HL-60 (cell line): Measurements from ENCODE around the gene LGALS9C.
A peak's percentile ranks its signal among the peaks of the same experiment; 100 is the strongest.
"Not testable (repeated sequence)": the region's sequence is repeated elsewhere in the genome, so short reads cannot be mapped to it uniquely, and the experiment has no call there.

Experiments
- CTCF ChIP-seq: IDR thresholded peaks from one replicate; pipeline ENCODE4 v1.5.1; 2011; ENCODE audit warnings: low read length, control low read depth, inconsistent platforms; ENCODE audit not compliant: insufficient read depth
- GABPA ChIP-seq: IDR thresholded peaks from 2 replicates; pipeline ENCODE4 v1.6.1; 2012; ENCODE audit warnings: low read depth
- POLR2AphosphoS5 ChIP-seq: IDR thresholded peaks from 2 replicates; pipeline ENCODE4 v1.6.1; 2012; ENCODE audit warnings: low read depth
- REST ChIP-seq: IDR thresholded peaks from 2 replicates; pipeline ENCODE4 v1.6.1; 2012; ENCODE audit warnings: low read depth; ENCODE audit not compliant: insufficient replicate concordance
- SPI1 ChIP-seq: IDR thresholded peaks from 2 replicates; pipeline ENCODE4 v1.6.1; 2012; ENCODE audit warnings: low read depth, mild to moderate bottlenecking, borderline replicate concordance

GRCh38 chr17:18503221-18503620, 26.6 kb downstream of the LGALS9C start:
- not testable (repeated sequence) for TF ChIP-seq CTCF, POLR2AphosphoS5, GABPA, SPI1
- TF ChIP-seq REST = peak; percentile 79
